HL-60 (cell line): ENCODE results near the gene HEXD.
"Not testable (repeated sequence)": the region's sequence is repeated elsewhere in the genome, so short reads cannot be mapped to it uniquely, and the experiment has no call there.

Experiments
- DNase-seq, 2 experiments: peaks; one replicate each; pipeline ENCODE4 v3.0.0-alpha.2; 2010 to 2020; ENCODE audit warnings: low read depth in 1 of 2, low spot score in 1 of 2
- H3K27ac ChIP-seq: fragments of 250-450 bp; sonication (Bioruptor Pico); replicated peaks from 2 replicates; pipeline ENCODE4 v1.5.1; 2020; ENCODE audit warnings: mild to moderate bottlenecking, moderate library complexity
- H3K27me3 ChIP-seq: fragments of 250-450 bp; sonication (Bioruptor Pico); 2 replicates; pipeline ENCODE4 v1.5.1; 2021; ENCODE audit warnings: mild to moderate bottlenecking, moderate library complexity; ENCODE audit not compliant: insufficient read depth, poor library complexity, severe bottlenecking
- H3K4me3 ChIP-seq: replicated peaks from 2 replicates; pipeline ENCODE4 v1.5.1; 2011; ENCODE audit warnings: mild to moderate bottlenecking, control low read depth, low read length; ENCODE audit not compliant: insufficient read depth
- CTCF ChIP-seq: IDR thresholded peaks from one replicate; pipeline ENCODE4 v1.5.1; 2011; ENCODE audit warnings: low read length, control low read depth, inconsistent platforms; ENCODE audit not compliant: insufficient read depth
- GABPA ChIP-seq: IDR thresholded peaks from 2 replicates; pipeline ENCODE4 v1.6.1; 2012; ENCODE audit warnings: low read depth
- POLR2AphosphoS5 ChIP-seq: IDR thresholded peaks from 2 replicates; pipeline ENCODE4 v1.6.1; 2012; ENCODE audit warnings: low read depth
- REST ChIP-seq: IDR thresholded peaks from 2 replicates; pipeline ENCODE4 v1.6.1; 2012; ENCODE audit warnings: low read depth; ENCODE audit not compliant: insufficient replicate concordance
- SPI1 ChIP-seq: IDR thresholded peaks from 2 replicates; pipeline ENCODE4 v1.6.1; 2012; ENCODE audit warnings: low read depth, mild to moderate bottlenecking, borderline replicate concordance

HEXD gene

GRCh38 chr17:82458885-82459424 is 40.8 kb downstream of the HEXD start:
- peak overlapping the region; percentile 97 for H3K27ac ChIP-seq
- DNase-seq = peak in 1 of 2 experiments; percentile 28
- TF ChIP-seq REST (no peak), SPI1 (no peak), CTCF (no peak), POLR2AphosphoS5 (no peak), GABPA (no peak)
- no peaks in the 10 kb centered on the region for H3K27me3 ChIP-seq
- peak overlapping the region; percentile 86 for H3K4me3 ChIP-seq

- H3K27ac ChIP-seq, H3K4me3 ChIP-seq, H3K27me3 ChIP-seq, DNase-seq: not testable (repeated sequence)
These were observed 41.8 kb downstream of the HEXD start for GRCh38 chr17:82459936-82460335.

DNA sequence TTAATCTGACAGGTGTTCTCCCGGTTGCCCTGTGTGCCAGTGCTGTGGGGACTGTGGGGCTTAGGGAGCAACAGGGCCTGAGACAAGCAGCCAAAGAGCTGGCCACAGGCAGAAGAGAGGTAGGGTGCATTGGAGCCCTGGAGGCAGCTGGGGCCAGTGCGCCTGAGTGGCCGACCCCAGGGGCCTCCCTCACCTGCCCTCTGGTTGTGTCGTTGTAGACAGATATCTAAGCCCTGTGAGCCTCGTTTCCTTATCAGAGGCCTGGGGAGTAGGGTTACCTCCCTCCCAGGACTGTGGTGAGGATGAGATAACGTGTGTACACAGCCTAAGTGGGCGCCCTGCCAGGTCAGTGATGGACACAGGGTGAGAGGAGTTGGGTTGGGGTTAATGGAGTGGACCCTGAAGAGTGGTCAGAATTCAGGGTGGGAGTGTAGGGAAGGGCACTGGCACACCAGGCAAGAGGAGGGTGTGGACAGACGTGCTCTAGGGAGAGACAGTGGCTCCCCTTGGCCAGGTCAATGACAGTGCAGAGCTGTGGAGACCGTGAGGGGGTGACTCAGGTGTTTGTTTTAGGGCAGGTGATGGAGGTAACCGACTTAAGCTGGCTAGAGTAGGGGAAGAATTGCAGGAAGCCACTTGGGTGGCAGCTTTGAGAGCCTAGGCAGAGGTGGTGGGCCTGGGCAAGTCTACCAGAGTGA is 43.8 kb downstream of the HEXD start:
- DNase-seq = no peak

More for the DNA sequence above, 43.8 kb downstream of the HEXD start:
- no peak overlapping the region for H3K27ac ChIP-seq
- TF ChIP-seq POLR2AphosphoS5 = no peak
- no peak for TF ChIP-seq GABPA
- no peak for TF ChIP-seq REST
- no peak for TF ChIP-seq CTCF
- TF ChIP-seq SPI1 = no peak
- H3K4me3 ChIP-seq = no peak overlapping the region
- H3K27me3 ChIP-seq = no peaks in the 10 kb centered on the region
